Esophagus muscularis mucosa (tissue), 4 donors: ENCODE data around the gene MOXD1. TPM values are rescaled to one million over a fixed set of nuclear protein-coding genes. Genes with fewer than 3 reads are reported as not detected.
A peak's percentile ranks its signal among the peaks of the same experiment; 100 is the strongest.

Experiments used
- DNase-seq: peaks from one replicate; pipeline ENCODE4 v3.0.0-alpha.2; 2017; ENCODE audit errors: extremely low spot score
- H3K27ac ChIP-seq, 4 donors: fragments of 200-600 bp; sonication (generic); replicated peaks in 1 of 4; 1 replicate in 3 of 4; 2 replicates in 1 of 4; pipeline ENCODE4 v1.5.1; 2016 to 2019; ENCODE audit warnings: mild to moderate bottlenecking in 1 of 4
- H3K27me3 ChIP-seq, 4 donors: fragments of 200-600 bp; sonication (generic); one replicate each; pipeline versions ENCODE4 v1.5.1 to v1.6.0; 2016 to 2019
- H3K36me3 ChIP-seq, 4 donors: fragments of 200-600 bp; sonication (generic); one replicate each; pipeline ENCODE4 v1.5.1; 2016 to 2019
- H3K4me1 ChIP-seq, 4 donors: fragments of 200-600 bp; sonication (generic); one replicate each; pipeline ENCODE4 v1.5.1; 2016 to 2019
- H3K4me3 ChIP-seq, 4 donors: fragments of 200-600 bp; sonication (generic); 1 replicate in 2 of 4; 2 replicates in 2 of 4; pipeline ENCODE4 v1.5.1; 2016 to 2019; ENCODE audit warnings: mild to moderate bottlenecking in 4 of 4, moderate library complexity in 1 of 4
- H3K9me3 ChIP-seq, 4 donors: fragments of 200-600 bp; sonication (generic); 1 replicate in 3 of 4; 2 replicates in 1 of 4; pipeline ENCODE4 v1.5.1; 2016 to 2019
- CTCF ChIP-seq, 3 experiments: fragments of 200-600 bp in 2 of 3; fragments of 450-650 bp in 1 of 3; sonication (generic) in 2 of 3; IDR thresholded peaks; one replicate each; pipeline ENCODE4 v1.5.1; 2017 to 2019; ENCODE audit warnings: antibody characterized with exemption in 3 of 3, mild to moderate bottlenecking in 2 of 3, moderate library complexity in 1 of 3
- EP300 ChIP-seq: sonication (generic); formaldehyde crosslinking; IDR thresholded peaks from one replicate; pipeline ENCODE4 v1.6.1; 2017; ENCODE audit warnings: antibody characterized with exemption
- POLR2A ChIP-seq: fragments of 450-650 bp; IDR thresholded peaks from one replicate; pipeline ENCODE4 v1.6.1; 2017; ENCODE audit warnings: antibody characterized with exemption, moderate library complexity, mild to moderate bottlenecking, low read depth
- POLR2AphosphoS5 ChIP-seq, 2 donors: sonication (generic); formaldehyde crosslinking; IDR thresholded peaks; one replicate each; pipeline ENCODE4 v1.6.1; 2017; ENCODE audit warnings: antibody characterized with exemption in 2 of 2
- WGBS: methylation state at CpG from one replicate; pipeline ENCODE4 v1.1.5; 2018; 5-methylcytosine and 5-hydroxymethylcytosine counted together
- intact Hi-C: fragments of 100-400 bp; cut with DNase I; formaldehyde crosslinking; loops from one replicate; pipeline ENCODE4 v1.15.1; 2023
- total RNA-seq, 4 donors: library from RNA; depleted of rRNA; stranded (reverse); fragments of >200 nt; gene quantifications; one replicate each; pipeline versions ENCODE4 v1.1.0 to v1.2.1, GENCODE V29; 2016

The MOXD1 gene
- total RNA-seq, 4 donors from 2014 or later, result 14.2 to 32.4 (median 23.6) TPM

DNA sequence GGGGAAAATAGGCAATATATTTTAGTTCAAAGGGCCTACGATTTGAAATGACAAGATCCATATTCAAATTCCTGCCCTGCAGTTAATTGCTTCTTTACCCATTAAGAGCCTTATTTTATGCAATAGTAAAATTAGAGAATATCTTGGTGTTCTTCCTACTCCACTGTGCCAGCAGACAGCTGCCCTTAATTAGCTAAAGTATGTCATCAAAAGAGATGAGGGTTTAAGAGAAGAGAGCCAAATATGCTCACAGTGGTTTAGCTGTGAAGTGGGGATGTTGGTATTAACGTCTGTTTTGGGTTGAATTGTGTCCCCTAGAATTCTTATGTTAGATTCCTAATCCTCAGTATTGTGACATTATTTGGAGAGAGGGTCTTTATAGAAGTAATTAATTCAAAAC, 148.1 kb downstream of the MOXD1 start:
- Histone ChIP-seq H3K4me1 (no peaks in the 10 kb centered on the region), H3K27ac (no peak overlapping the region), H3K27me3 (no peaks in the 10 kb centered on the region), H3K9me3 (no peaks in the 10 kb centered on the region), H3K36me3 (no peaks in the 10 kb centered on the region), H3K4me3 (no peak overlapping the region)
- intact Hi-C loops, result no loop called here
- WGBS, result 80% methylated on average over 2 of the region's 2 CpGs
- no peak for DNase-seq
- TF ChIP-seq POLR2A, result no peak
- no peak for TF ChIP-seq EP300
- TF ChIP-seq CTCF (IDR thresholded peaks at IDR 0.05), result no peak
- TF ChIP-seq POLR2AphosphoS5 (IDR thresholded peaks at IDR 0.05), result no peak

DNA sequence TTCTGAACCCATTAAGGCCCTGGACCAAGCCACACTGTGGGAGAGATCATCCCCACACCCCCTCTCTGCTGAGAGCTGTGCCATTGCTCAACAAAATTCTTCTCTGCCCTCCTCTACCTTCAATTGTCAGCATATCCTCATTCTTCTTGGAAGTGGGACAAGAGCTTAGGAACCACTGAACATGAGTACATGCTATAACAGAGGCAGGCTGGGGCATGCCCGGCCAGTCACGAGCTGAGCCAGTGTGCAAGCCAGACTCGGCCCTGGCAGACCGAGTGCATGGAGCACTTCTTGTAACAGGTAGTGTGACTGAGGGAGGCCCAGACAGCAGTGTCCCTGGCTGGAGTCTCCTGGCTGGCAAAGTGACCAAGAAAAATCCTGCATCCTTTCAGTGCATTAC, 149.2 kb downstream of the MOXD1 start:
- no peak overlapping the region for H3K4me3 ChIP-seq
- H3K36me3 ChIP-seq, result no peaks in the 10 kb centered on the region
- no peaks in the 10 kb centered on the region for H3K9me3 ChIP-seq
- WGBS, result 94% methylated on average over 3 of the region's 4 CpGs
- TF ChIP-seq POLR2AphosphoS5 (IDR thresholded peaks at IDR 0.05) (no peak), CTCF (IDR thresholded peaks at IDR 0.05) (no peak), POLR2A (no peak), EP300 (no peak)
- no peak for DNase-seq
- no peaks in the 10 kb centered on the region for H3K27me3 ChIP-seq
- intact Hi-C loops, result no loop called here
- H3K4me1 ChIP-seq, result no peaks in the 10 kb centered on the region
- H3K27ac ChIP-seq, result no peak overlapping the region

DNA sequence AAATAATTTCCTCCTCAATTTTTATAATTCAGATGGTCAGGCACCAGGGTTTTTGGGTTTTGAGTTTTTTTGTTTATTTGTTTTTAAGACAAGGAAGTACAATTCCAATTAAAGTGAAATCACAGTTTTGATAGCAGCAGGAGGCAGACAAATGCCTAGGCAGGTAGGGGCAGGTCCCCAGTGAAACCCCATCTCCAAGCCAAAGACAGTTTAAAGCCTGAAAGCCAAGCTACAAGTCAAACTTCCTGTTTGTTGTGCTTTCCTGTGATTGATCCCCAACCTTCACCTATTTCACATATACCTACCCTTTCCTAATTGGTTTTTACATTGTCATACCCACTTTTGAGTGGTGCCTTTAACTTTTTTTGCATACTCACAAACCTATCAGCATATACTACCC, 149.6 kb downstream of the MOXD1 start:
- no peaks in the 10 kb centered on the region for H3K27me3 ChIP-seq
- H3K4me3 ChIP-seq, result no peak overlapping the region
- H3K4me1 ChIP-seq, result no peaks in the 10 kb centered on the region
- DNase-seq, result no peak
- intact Hi-C loops, result no loop called here
- no peaks in the 10 kb centered on the region for H3K9me3 ChIP-seq
- no peaks in the 10 kb centered on the region for H3K36me3 ChIP-seq
- H3K27ac ChIP-seq, result no peak overlapping the region
- TF ChIP-seq POLR2A (no peak), POLR2AphosphoS5 (IDR thresholded peaks at IDR 0.05) (no peak), CTCF (IDR thresholded peaks at IDR 0.05) (no peak), EP300 (no peak)

DNA sequence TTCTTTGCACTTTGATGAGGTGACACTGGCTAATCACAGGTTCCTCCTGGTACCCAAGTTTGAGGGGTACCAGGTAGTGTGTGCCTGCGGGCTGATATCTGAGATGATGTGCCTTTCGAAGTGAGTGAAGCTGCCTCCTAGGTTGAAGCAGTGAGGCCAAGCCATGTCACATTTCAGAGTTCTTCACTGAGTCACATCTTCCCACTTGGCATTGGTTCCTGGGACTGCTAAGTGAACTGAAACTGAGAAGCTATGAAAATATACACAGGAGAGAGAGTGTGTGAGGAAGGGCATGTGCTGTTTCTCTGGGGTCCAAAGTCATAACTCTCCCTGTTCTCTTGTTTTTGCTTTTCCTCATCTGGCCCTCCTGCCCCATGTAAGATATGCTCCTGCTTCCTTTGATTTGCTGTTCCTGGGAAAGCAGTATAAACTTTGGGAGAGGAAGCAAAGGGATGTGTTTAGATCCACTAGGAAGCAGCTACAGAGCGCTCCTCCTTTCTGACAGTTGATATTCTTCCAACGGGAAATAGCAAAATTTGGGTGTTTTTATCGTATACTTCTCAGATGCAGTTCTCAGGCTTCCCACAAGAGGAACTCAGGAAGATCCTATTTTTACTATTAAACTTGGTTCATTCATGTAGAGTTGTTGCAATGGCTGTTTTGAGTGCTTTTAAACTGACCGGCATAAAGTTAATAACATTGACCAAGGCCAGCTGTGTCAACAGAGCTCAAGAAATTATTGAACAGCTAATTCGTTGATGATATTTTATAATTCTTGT, 153.7 kb downstream of the MOXD1 start:
- Histone ChIP-seq H3K27me3 (no peaks in the 10 kb centered on the region), H3K9me3 (no peaks in the 10 kb centered on the region), H3K27ac (no peak overlapping the region), H3K4me1 (no peaks in the 10 kb centered on the region), H3K4me3 (no peak overlapping the region), H3K36me3 (no peaks in the 10 kb centered on the region)
- intact Hi-C loops, result no loop called here
- TF ChIP-seq EP300, result no peak
- TF ChIP-seq POLR2AphosphoS5 (IDR thresholded peaks at IDR 0.05), result no peak
- peak in 1 of 3 experiments; percentile 7 for TF ChIP-seq CTCF (IDR thresholded peaks at IDR 0.05)
- no peak for TF ChIP-seq POLR2A
- DNase-seq, result no peak
- WGBS, result 59% methylated on average over 7 of the region's 7 CpGs
